ENCODE results near the gene SUV39H1.

The SUV39H1 gene

GRCh38 chrX:48711162-48711928 lies 14.8 kb downstream of the SUV39H1 start:
- H3K9ac ChIP-seq (ENCODE audit: low read depth, low read length, poor library complexity, severe bottlenecking): no peak overlapping the region
- no peaks in the 10 kb centered on the region for H3K9me3 ChIP-seq (ENCODE audit: insufficient read depth, low read depth, low read length)
- TF ChIP-seq, protein P1, sequence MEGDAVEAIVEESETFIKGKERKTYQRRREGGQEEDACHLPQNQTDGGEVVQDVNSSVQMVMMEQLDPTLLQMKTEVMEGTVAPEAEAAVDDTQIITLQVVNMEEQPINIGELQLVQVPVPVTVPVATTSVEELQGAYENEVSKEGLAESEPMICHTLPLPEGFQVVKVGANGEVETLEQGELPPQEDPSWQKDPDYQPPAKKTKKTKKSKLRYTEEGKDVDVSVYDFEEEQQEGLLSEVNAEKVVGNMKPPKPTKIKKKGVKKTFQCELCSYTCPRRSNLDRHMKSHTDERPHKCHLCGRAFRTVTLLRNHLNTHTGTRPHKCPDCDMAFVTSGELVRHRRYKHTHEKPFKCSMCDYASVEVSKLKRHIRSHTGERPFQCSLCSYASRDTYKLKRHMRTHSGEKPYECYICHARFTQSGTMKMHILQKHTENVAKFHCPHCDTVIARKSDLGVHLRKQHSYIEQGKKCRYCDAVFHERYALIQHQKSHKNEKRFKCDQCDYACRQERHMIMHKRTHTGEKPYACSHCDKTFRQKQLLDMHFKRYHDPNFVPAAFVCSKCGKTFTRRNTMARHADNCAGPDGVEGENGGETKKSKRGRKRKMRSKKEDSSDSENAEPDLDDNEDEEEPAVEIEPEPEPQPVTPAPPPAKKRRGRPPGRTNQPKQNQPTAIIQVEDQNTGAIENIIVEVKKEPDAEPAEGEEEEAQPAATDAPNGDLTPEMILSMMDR (conservative IDR thresholded peaks at IDR 0.05; ENCODE audit: low read length): no peak
- TF ChIP-seq EZH2phosphoT487 (IDR thresholded peaks at IDR 0.05; ENCODE audit: borderline replicate concordance): no peak
- no peaks in the 10 kb centered on the region for H3K27me3 ChIP-seq (ENCODE audit: insufficient read depth, low read length, poor library complexity, severe bottlenecking)
- no peaks in the 10 kb centered on the region for H4K20me1 ChIP-seq (ENCODE audit: insufficient read depth, low read length, poor library complexity, severe bottlenecking)
- no peak overlapping the region for H3K4me3 ChIP-seq (ENCODE audit: low read length, poor library complexity, severe bottlenecking)
- H2AFZ ChIP-seq (ENCODE audit: low read length): no peak overlapping the region
- H3K36me3 ChIP-seq (ENCODE audit: insufficient read depth, low read length): peaks cover 13% of the 10 kb centered on the region; the same call in 1 of the 2 replicates
- H3K4me2 ChIP-seq (ENCODE audit: low read depth, low read length, poor library complexity, severe bottlenecking): no peak overlapping the region
- H3K9me2 ChIP-seq (replicated peaks; ENCODE audit: low read depth, low read length): no peaks in the 10 kb centered on the region
- H3K4me1 ChIP-seq (ENCODE audit: insufficient read depth, low read length, poor library complexity, severe bottlenecking): no peaks in the 10 kb centered on the region
- H3F3A ChIP-seq (ENCODE audit: low read depth): no peaks in the 10 kb centered on the region
- H3K79me2 ChIP-seq (ENCODE audit: insufficient read depth, low read length): no peaks in the 10 kb centered on the region

GRCh38 chrX:48711929-48712505 lies 15.5 kb downstream of the SUV39H1 start:
- Histone ChIP-seq H3K9me2 (replicated peaks; ENCODE audit: low read depth, low read length) (no peaks in the 10 kb centered on the region), H3F3A (ENCODE audit: low read depth) (no peaks in the 10 kb centered on the region), H3K9ac (ENCODE audit: low read depth, low read length, poor library complexity, severe bottlenecking) (no peak overlapping the region), H3K79me2 (ENCODE audit: insufficient read depth, low read length) (no peaks in the 10 kb centered on the region), H3K4me2 (ENCODE audit: low read depth, low read length, poor library complexity, severe bottlenecking) (no peak overlapping the region), H3K36me3 (ENCODE audit: insufficient read depth, low read length) (peaks cover 7% of the 10 kb centered on the region; the same call in 1 of the 2 replicates), H3K4me1 (ENCODE audit: insufficient read depth, low read length, poor library complexity, severe bottlenecking) (no peaks in the 10 kb centered on the region), H3K4me3 (ENCODE audit: low read length, poor library complexity, severe bottlenecking) (no peak overlapping the region), H2AFZ (ENCODE audit: low read length) (no peak overlapping the region), H3K27me3 (ENCODE audit: insufficient read depth, low read length, poor library complexity, severe bottlenecking) (no peaks in the 10 kb centered on the region), H3K9me3 (ENCODE audit: insufficient read depth, low read depth, low read length) (no peaks in the 10 kb centered on the region), H4K20me1 (ENCODE audit: insufficient read depth, low read length, poor library complexity, severe bottlenecking) (no peaks in the 10 kb centered on the region)
- TF ChIP-seq EZH2phosphoT487 (IDR thresholded peaks at IDR 0.05; ENCODE audit: borderline replicate concordance): no peak
- TF ChIP-seq, protein P1 (conservative IDR thresholded peaks at IDR 0.05; ENCODE audit: low read length): no peak

- no peaks in the 10 kb centered on the region for H3K4me1 ChIP-seq (ENCODE audit: insufficient read depth, low read length, poor library complexity, severe bottlenecking)
- no peaks in the 10 kb centered on the region for H4K20me1 ChIP-seq (ENCODE audit: insufficient read depth, low read length, poor library complexity, severe bottlenecking)
- no peaks in the 10 kb centered on the region for H3K9me3 ChIP-seq (ENCODE audit: insufficient read depth, low read depth, low read length)
- H3K9me2 ChIP-seq (replicated peaks; ENCODE audit: low read depth, low read length): no peaks in the 10 kb centered on the region
- no peaks in the 10 kb centered on the region for H3K79me2 ChIP-seq (ENCODE audit: insufficient read depth, low read length)
- TF ChIP-seq, protein P1 (conservative IDR thresholded peaks at IDR 0.05; ENCODE audit: low read length): no peak
- TF ChIP-seq EZH2phosphoT487 (IDR thresholded peaks at IDR 0.05; ENCODE audit: borderline replicate concordance): no peak
- H2AFZ ChIP-seq (ENCODE audit: low read length): no peak overlapping the region
- no peaks in the 10 kb centered on the region for H3K27me3 ChIP-seq (ENCODE audit: insufficient read depth, low read length, poor library complexity, severe bottlenecking)
- H3K4me3 ChIP-seq (ENCODE audit: low read length, poor library complexity, severe bottlenecking): no peak overlapping the region
- no peaks in the 10 kb centered on the region for H3F3A ChIP-seq (ENCODE audit: low read depth)
- H3K4me2 ChIP-seq (ENCODE audit: low read depth, low read length, poor library complexity, severe bottlenecking): no peak overlapping the region
- H3K9ac ChIP-seq (ENCODE audit: low read depth, low read length, poor library complexity, severe bottlenecking): no peak overlapping the region
- no peaks in the 10 kb centered on the region for H3K36me3 ChIP-seq (ENCODE audit: insufficient read depth, low read length)
Measured at GRCh38 chrX:48713847-48714246, 17.3 kb downstream of the SUV39H1 start.
